Neural cell (in vitro differentiated cells): ENCODE data around the gene OR6X1.

Experiments
- CTCF ChIP-seq: fragments of 450-650 bp; IDR thresholded peaks from 2 replicates; pipeline ENCODE4 v1.5.1; 2014; ENCODE audit warnings: antibody characterized with exemption, mild to moderate bottlenecking, moderate library complexity; ENCODE audit not compliant: poor library complexity, severe bottlenecking
- EP300 ChIP-seq: fragments of 450-650 bp; conservative IDR thresholded peaks from 2 replicates; pipeline ENCODE4 v1.6.1; 2014; ENCODE audit warnings: antibody characterized with exemption, mild to moderate bottlenecking, moderate library complexity; ENCODE audit not compliant: poor library complexity, severe bottlenecking
- EZH2 ChIP-seq: fragments of 200-600, 300-800 bp; shearing (Covaris generic), sonication (generic); IDR thresholded peaks from 2 replicates; pipeline ENCODE4 v1.6.1; 2014; ENCODE audit warnings: antibody characterized with exemption, low read length, borderline replicate concordance, mild to moderate bottlenecking; ENCODE audit not compliant: insufficient read depth, poor library complexity, severe bottlenecking
- MXI1 ChIP-seq: fragments of 450-650 bp; conservative IDR thresholded peaks from 2 replicates; pipeline ENCODE4 v1.6.1; 2014; ENCODE audit warnings: antibody characterized with exemption, mild to moderate bottlenecking; ENCODE audit not compliant: poor library complexity, severe bottlenecking
- POLR2AphosphoS5 ChIP-seq: IDR thresholded peaks from 2 replicates; pipeline ENCODE4 v1.6.1; 2012
- RAD21 ChIP-seq: fragments of 450-650 bp; conservative IDR thresholded peaks from 2 replicates; pipeline ENCODE4 v1.6.1; 2014; ENCODE audit warnings: antibody characterized with exemption, mild to moderate bottlenecking, moderate library complexity
- TF ChIP-seq, protein P1 (sequence below): IDR thresholded peaks from 2 replicates; pipeline ENCODE4 v1.6.1; 2012; ENCODE audit warnings: borderline replicate concordance

DNA sequence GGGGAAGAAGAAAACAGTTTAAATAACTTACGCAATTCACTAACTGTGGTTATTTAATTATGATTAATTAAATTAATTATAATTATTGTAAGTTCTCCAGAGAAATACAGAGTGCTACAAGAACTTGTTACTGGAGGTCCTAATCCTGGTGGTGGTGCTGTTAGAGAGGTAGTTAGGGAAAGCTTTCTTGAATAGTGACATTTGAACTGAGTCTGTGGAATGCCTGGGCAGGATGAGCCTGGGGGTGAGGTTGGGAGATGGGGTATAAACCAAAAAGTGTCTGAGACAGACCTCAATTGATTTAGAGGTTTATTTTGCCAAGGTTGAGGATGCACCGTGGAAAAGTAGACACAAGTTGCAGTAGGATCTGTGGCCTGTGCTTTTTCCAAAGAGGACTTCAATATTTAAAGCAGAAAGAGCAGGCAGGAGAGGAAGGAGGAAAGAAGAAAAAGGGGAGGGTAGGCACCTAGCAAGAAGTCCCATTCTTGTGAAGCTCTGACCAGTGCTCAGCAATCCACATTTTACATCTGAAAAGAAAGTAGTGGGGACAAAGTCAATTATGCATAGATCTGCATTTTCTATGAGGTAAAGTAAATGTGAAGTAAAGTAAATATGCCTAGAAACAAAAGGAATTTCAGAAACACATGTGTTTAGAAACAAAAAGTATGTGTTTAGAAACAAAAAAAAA lies 8.4 kb downstream of the OR6X1 start:
- TF ChIP-seq POLR2AphosphoS5 (no peak), CTCF (no peak), EZH2 (no peak), MXI1 (no peak), EP300 (no peak), RAD21 (no peak)
- TF ChIP-seq, protein P1, sequence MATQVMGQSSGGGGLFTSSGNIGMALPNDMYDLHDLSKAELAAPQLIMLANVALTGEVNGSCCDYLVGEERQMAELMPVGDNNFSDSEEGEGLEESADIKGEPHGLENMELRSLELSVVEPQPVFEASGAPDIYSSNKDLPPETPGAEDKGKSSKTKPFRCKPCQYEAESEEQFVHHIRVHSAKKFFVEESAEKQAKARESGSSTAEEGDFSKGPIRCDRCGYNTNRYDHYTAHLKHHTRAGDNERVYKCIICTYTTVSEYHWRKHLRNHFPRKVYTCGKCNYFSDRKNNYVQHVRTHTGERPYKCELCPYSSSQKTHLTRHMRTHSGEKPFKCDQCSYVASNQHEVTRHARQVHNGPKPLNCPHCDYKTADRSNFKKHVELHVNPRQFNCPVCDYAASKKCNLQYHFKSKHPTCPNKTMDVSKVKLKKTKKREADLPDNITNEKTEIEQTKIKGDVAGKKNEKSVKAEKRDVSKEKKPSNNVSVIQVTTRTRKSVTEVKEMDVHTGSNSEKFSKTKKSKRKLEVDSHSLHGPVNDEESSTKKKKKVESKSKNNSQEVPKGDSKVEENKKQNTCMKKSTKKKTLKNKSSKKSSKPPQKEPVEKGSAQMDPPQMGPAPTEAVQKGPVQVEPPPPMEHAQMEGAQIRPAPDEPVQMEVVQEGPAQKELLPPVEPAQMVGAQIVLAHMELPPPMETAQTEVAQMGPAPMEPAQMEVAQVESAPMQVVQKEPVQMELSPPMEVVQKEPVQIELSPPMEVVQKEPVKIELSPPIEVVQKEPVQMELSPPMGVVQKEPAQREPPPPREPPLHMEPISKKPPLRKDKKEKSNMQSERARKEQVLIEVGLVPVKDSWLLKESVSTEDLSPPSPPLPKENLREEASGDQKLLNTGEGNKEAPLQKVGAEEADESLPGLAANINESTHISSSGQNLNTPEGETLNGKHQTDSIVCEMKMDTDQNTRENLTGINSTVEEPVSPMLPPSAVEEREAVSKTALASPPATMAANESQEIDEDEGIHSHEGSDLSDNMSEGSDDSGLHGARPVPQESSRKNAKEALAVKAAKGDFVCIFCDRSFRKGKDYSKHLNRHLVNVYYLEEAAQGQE = no peak
